ENCODE data around the gene APAF1. TPM values are rescaled to one million over a fixed set of nuclear protein-coding genes. Genes with fewer than 3 reads are reported as not detected.

APAF1 gene
- total and polyA plus RNA-seq, 8 donors, result 21.1 to 54.4 (median 41.9) TPM

DNA sequence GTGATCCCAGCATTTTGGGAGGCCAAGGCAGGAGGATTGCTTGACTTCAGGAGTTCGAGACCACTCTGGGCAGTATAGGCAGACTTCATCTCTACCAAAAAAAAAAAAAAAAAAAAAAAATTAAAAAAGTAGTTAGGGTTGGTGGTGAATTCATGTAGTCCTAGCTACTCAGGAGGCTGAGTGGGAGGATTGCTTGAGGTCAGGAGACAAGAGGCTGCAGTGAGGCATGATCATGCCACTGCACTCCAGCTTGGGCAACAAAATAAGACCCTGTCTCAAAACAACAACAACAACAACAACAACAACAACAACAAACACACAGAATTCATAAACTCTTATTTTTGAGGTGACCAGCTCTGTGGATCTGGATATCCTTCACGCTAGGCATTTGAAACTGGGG is 34.5 kb upstream of the APAF1 start:
- no peaks in the 10 kb centered on the region for H3K27me3 ChIP-seq
- ATAC-seq (no peak), DNase-seq (no peak)
- no peak overlapping the region for H3K4me3 ChIP-seq
- intact Hi-C loops (cut with DNase I), result no loop called here
- peaks cover 0 to 11% of the 10 kb centered on the region in 2 donors for H3K4me1 ChIP-seq
- no peaks in the 10 kb centered on the region for H3K36me3 ChIP-seq
- H3K27ac ChIP-seq, result no peak overlapping the region
- TF ChIP-seq, protein P1, sequence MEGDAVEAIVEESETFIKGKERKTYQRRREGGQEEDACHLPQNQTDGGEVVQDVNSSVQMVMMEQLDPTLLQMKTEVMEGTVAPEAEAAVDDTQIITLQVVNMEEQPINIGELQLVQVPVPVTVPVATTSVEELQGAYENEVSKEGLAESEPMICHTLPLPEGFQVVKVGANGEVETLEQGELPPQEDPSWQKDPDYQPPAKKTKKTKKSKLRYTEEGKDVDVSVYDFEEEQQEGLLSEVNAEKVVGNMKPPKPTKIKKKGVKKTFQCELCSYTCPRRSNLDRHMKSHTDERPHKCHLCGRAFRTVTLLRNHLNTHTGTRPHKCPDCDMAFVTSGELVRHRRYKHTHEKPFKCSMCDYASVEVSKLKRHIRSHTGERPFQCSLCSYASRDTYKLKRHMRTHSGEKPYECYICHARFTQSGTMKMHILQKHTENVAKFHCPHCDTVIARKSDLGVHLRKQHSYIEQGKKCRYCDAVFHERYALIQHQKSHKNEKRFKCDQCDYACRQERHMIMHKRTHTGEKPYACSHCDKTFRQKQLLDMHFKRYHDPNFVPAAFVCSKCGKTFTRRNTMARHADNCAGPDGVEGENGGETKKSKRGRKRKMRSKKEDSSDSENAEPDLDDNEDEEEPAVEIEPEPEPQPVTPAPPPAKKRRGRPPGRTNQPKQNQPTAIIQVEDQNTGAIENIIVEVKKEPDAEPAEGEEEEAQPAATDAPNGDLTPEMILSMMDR (IDR thresholded peaks at IDR 0.05), result no peak
- H3K9me3 ChIP-seq, result no peaks in the 10 kb centered on the region

DNA sequence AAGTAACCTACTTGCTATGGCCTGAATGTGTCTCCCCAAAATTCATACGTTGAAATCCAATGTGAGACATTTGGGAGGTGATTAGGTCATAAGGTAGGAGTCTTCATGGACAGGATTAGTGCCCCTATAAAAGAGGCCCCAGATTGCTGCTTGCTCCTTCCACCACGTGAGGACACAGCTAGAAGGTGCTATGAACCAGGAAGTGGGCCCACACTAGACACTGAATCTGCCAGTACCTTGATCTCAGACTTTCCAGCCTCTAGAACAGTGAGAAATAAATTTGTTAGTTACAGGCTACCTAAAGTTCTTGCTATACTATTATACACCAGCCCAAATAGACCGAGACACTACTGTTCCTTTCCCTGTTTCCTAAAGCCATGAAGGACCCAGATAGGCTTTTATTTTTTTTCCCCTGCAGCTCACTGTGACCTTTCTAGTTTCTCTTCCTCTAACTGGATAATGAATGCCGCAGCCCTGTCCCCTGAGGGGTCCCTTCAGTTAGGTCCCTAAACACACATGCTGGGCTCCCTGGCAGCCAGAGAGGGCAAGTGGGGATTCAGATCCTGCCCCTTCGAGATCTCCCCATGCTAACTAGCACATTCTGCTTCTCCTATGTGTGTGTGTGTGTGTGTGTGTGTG is 32.3 kb upstream of the APAF1 start:
- DNase-seq (no peak), ATAC-seq (peak; percentile 26)
- TF ChIP-seq, protein P1 (IDR thresholded peaks at IDR 0.05), result no peak
- peak overlapping the region in 1 of 2 donors; percentile 53 for H3K27ac ChIP-seq
- no peak overlapping the region for H3K4me3 ChIP-seq
- H3K36me3 ChIP-seq, result no peaks in the 10 kb centered on the region
- no peaks in the 10 kb centered on the region for H3K27me3 ChIP-seq
- H3K9me3 ChIP-seq, result no peaks in the 10 kb centered on the region
- H3K4me1 ChIP-seq, result peaks cover 0 to 11% of the 10 kb centered on the region in 2 donors
- intact Hi-C loops (cut with DNase I), result no loop called here

DNA sequence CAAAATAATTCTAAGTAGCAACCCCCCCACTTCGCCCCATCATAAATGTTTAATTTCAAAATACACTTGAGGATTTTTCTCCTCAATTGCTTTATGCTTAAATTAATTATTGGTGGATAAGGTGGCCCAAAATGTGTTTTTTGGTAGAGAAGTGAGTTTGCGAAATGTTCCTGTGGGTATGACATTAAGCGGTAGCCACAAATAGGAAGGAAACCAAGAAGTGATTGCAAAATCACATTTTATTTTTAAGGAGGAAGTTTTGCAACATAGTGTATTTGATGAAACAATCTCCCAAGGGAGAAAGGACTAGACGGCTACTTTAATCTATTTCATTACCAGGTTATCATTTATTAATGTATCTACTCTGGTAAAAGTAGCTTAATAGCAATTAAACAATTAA is 26.1 kb upstream of the APAF1 start:
- peak overlapping the region in 1 of 2 donors; percentile 74 for H3K27ac ChIP-seq
- H3K4me1 ChIP-seq, result peaks cover 6 to 32% of the 10 kb centered on the region in 2 donors
- H3K9me3 ChIP-seq, result no peaks in the 10 kb centered on the region
- H3K4me3 ChIP-seq, result no peak overlapping the region
- ATAC-seq, result peak; percentile 79
- TF ChIP-seq, protein P1 (IDR thresholded peaks at IDR 0.05), result no peak
- no peaks in the 10 kb centered on the region for H3K27me3 ChIP-seq
- peak in 1 of 4 donors; percentile 24 for DNase-seq
- intact Hi-C loops (cut with DNase I), result no loop called here
- no peaks in the 10 kb centered on the region for H3K36me3 ChIP-seq

DNA sequence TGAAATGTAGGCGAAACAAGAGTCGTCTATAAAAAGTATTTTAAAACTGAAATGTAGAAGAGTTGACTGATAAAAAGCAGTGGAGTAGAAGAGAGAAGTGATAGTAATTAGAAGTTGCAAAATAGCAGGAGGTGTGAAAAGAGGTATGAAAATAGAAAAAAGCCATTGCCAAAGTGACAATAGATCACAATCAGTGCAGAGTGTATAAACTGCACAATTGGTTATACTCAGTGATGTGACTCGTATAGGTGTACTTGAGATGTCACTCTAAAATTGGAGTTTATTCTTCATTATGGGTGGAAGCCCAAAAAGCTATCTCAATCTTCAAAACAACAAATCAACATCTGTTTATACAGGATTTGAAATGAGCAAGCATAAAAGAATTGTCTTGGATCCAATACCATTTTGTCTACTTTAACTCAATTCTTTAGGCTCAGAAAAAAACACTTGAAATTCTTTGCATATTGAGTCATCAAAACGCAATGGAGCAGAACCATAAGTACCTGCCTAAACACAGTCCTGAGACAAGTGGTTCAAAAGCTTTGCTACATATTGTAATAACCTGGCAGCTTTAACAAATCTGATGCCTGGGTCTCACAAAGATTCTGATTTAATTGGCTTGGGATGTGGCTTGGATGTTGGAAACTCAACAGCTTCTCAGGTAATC is 9.3 kb upstream of the APAF1 start:
- ATAC-seq (peak; percentile 95), DNase-seq (peak in 1 of 4 donors; percentile 44)
- no peak overlapping the region for H3K4me3 ChIP-seq
- no peaks in the 10 kb centered on the region for H3K27me3 ChIP-seq
- peaks cover 0 to 40% of the 10 kb centered on the region in 2 donors for H3K4me1 ChIP-seq
- peak overlapping the region in 1 of 2 donors; percentile 9 for H3K27ac ChIP-seq
- no peaks in the 10 kb centered on the region for H3K36me3 ChIP-seq
- no peaks in the 10 kb centered on the region for H3K9me3 ChIP-seq
- intact Hi-C loops (cut with DNase I), result no loop called here
- TF ChIP-seq, protein P1 (IDR thresholded peaks at IDR 0.05), result no peak

DNA sequence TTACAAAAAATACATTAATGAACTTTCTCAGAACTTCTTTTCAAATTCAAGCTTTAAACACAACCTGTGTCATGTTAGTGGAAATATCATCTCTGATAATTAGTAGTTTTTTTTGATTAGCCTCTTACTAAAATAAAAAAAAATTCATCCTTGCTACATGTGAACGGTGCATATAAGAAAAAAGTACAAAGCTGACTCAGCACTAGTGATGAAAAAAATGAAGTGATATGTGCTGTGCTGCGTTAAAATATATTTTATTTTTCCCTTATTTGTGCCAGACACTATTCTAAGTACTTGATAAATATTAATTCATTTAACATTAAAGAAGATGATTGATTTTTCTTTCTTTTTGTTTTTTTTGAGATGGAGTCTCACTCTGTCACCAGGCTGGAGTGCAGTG is 8.0 kb upstream of the APAF1 start:
- intact Hi-C loops (cut with DNase I), result no loop called here
- TF ChIP-seq, protein P1 (IDR thresholded peaks at IDR 0.05), result no peak
- H3K36me3 ChIP-seq, result no peaks in the 10 kb centered on the region

More for the DNA sequence above, 8.0 kb upstream of the APAF1 start:
- ATAC-seq (no peak), DNase-seq (no peak)
- Histone ChIP-seq H3K4me3 (no peak overlapping the region), H3K27me3 (no peaks in the 10 kb centered on the region), H3K9me3 (no peaks in the 10 kb centered on the region), H3K27ac (no peak overlapping the region), H3K4me1 (peaks cover 0 to 50% of the 10 kb centered on the region in 2 donors)
